ENCODE measurements around the gene IAPP.

DNA sequence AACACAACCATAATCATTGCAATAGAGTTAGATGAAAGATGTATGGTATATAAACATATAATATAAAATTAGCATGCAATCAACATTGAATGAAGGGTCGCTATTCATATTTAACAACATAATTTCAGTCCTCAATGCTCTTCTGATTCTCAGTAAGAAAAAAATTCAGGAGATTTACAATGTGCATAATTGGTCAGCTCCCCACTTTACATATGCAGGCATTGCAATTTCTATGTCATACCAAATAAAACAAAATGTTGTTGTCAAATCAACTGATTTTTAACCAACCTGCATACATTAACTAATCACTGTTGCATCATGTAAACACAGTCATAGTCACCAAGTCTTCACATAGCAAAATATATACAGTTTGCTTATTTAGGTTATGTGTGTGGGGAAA lies 32.8 kb upstream of the IAPP start:
- no peak for TF ChIP-seq EZH2phosphoT487 (IDR thresholded peaks at IDR 0.05; ENCODE audit: borderline replicate concordance)
- TF ChIP-seq, protein P1, sequence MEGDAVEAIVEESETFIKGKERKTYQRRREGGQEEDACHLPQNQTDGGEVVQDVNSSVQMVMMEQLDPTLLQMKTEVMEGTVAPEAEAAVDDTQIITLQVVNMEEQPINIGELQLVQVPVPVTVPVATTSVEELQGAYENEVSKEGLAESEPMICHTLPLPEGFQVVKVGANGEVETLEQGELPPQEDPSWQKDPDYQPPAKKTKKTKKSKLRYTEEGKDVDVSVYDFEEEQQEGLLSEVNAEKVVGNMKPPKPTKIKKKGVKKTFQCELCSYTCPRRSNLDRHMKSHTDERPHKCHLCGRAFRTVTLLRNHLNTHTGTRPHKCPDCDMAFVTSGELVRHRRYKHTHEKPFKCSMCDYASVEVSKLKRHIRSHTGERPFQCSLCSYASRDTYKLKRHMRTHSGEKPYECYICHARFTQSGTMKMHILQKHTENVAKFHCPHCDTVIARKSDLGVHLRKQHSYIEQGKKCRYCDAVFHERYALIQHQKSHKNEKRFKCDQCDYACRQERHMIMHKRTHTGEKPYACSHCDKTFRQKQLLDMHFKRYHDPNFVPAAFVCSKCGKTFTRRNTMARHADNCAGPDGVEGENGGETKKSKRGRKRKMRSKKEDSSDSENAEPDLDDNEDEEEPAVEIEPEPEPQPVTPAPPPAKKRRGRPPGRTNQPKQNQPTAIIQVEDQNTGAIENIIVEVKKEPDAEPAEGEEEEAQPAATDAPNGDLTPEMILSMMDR (conservative IDR thresholded peaks at IDR 0.05; ENCODE audit: low read length), result no peak

Data from Loucy (cell line).